Measurements from ENCODE around the gene NEUROG3. TPM values are rescaled to one million over a fixed set of nuclear protein-coding genes. Genes with fewer than 3 reads are reported as not detected.
A peak's percentile ranks its signal among the peaks of the same experiment; 100 is the strongest.

The NEUROG3 gene
- polyA plus RNA-seq, 2 of the 4 experiments (the other 2 are of a cell fraction) = not detected

DNA sequence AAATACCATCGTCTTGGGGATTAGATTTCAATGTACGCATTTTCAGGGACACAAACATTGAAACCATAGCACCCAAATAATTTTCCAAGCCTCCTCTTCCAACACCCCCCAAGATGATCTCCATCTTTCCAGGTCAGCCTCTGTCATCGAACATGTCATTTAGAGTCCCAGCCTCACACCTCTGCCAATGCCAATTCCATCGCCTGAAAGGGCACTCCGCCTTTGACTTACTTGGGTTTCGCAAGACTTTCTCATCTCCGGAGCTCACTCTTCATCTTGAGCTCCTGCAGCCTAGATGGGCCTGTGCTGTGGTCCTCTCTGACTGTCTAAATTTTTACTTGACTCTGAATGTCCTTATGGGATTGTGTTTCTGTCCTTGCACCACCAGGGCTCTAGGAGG, 46.4 kb upstream of the NEUROG3 start:
- POLR2A ChIA-PET = no interaction called here
- Histone ChIP-seq H3K4me2 (no peak overlapping the region), H3K9me3 (peaks cover 27% of the 10 kb centered on the region), H3K4me1 (no peaks in the 10 kb centered on the region), H3K27ac (no peak overlapping the region), H3K4me3 (no peak overlapping the region)
- WGBS (ENCODE audit: missing lambda C conversion rate) = 50% methylated on average over 7 of the region's 7 CpGs
- ATAC-seq (no peak), FAIRE-seq (no peak), DNase-seq (ENCODE audit: low read depth in 1 of 2, low spot score in 1 of 2) (no peak)
- CTCF ChIA-PET = interaction anchor here (0.9 to 3.7 kb wide), 5 partner anchors 9 to 335 kb away, joined by 3 to 11 read pairs (median 3); partner anchors contain the start of gene FAM241B
- TF ChIP-seq CEBPB (IDR thresholded peaks at IDR 0.05) (peak in 1 of 2 experiments; percentile 21; a peak in 1 of 4 replicates), EP300 (IDR thresholded peaks at IDR 0.05) (no peak)

DNA sequence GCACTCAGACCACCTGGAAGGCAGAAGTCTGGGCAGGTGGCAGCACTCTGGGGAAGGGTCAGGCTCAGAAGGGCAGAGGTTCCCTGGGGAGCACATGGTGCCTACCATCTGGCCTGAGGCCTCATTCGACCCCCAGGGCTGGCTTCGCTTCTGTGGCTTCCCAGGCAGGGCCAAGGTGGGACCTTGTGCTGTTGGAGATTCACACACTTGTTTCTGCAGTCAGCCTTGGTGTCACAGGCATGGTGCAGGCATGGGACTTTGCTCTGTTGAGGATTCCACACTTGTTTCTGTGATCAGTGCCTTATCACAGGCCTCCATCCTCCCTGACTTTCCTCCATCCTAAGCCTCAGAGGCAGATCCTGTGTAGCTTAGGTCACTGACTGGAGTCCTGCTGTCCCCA, 45.5 kb upstream of the NEUROG3 start:
- POLR2A ChIA-PET = no interaction called here
- DNase-seq (ENCODE audit: low read depth in 1 of 2, low spot score in 1 of 2) (no peak), ATAC-seq (no peak), FAIRE-seq (no peak)
- no peaks in the 10 kb centered on the region for H3K4me1 ChIP-seq
- no peak overlapping the region for H3K4me3 ChIP-seq
- H3K9me3 ChIP-seq = peaks cover 19% of the 10 kb centered on the region
- no peak overlapping the region for H3K27ac ChIP-seq
- CTCF ChIA-PET = interaction anchor here (0.9 to 3.7 kb wide), 4 partner anchors 10 to 211 kb away, joined by 3 to 11 read pairs (median 4); partner anchors contain the start of gene FAM241B
- H3K4me2 ChIP-seq = no peak overlapping the region
- WGBS (ENCODE audit: missing lambda C conversion rate) = 11% methylated on average over 2 of the region's 2 CpGs
- TF ChIP-seq, protein P1, sequence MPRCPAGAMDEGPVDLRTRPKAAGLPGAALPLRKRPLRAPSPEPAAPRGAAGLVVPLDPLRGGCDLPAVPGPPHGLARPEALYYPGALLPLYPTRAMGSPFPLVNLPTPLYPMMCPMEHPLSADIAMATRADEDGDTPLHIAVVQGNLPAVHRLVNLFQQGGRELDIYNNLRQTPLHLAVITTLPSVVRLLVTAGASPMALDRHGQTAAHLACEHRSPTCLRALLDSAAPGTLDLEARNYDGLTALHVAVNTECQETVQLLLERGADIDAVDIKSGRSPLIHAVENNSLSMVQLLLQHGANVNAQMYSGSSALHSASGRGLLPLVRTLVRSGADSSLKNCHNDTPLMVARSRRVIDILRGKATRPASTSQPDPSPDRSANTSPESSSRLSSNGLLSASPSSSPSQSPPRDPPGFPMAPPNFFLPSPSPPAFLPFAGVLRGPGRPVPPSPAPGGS (IDR thresholded peaks at IDR 0.05) = no peak
- TF ChIP-seq, protein P2, sequence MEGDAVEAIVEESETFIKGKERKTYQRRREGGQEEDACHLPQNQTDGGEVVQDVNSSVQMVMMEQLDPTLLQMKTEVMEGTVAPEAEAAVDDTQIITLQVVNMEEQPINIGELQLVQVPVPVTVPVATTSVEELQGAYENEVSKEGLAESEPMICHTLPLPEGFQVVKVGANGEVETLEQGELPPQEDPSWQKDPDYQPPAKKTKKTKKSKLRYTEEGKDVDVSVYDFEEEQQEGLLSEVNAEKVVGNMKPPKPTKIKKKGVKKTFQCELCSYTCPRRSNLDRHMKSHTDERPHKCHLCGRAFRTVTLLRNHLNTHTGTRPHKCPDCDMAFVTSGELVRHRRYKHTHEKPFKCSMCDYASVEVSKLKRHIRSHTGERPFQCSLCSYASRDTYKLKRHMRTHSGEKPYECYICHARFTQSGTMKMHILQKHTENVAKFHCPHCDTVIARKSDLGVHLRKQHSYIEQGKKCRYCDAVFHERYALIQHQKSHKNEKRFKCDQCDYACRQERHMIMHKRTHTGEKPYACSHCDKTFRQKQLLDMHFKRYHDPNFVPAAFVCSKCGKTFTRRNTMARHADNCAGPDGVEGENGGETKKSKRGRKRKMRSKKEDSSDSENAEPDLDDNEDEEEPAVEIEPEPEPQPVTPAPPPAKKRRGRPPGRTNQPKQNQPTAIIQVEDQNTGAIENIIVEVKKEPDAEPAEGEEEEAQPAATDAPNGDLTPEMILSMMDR (IDR thresholded peaks at IDR 0.05) = no peak
- TF ChIP-seq MYC (IDR thresholded peaks at IDR 0.05; ENCODE audit: borderline replicate concordance, low read length) = no peak
- TF ChIP-seq, protein P3, sequence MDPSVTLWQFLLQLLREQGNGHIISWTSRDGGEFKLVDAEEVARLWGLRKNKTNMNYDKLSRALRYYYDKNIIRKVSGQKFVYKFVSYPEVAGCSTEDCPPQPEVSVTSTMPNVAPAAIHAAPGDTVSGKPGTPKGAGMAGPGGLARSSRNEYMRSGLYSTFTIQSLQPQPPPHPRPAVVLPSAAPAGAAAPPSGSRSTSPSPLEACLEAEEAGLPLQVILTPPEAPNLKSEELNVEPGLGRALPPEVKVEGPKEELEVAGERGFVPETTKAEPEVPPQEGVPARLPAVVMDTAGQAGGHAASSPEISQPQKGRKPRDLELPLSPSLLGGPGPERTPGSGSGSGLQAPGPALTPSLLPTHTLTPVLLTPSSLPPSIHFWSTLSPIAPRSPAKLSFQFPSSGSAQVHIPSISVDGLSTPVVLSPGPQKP (IDR thresholded peaks at IDR 0.05; ENCODE audit: low read depth, low read length) = no peak
- TF ChIP-seq, protein P4, sequence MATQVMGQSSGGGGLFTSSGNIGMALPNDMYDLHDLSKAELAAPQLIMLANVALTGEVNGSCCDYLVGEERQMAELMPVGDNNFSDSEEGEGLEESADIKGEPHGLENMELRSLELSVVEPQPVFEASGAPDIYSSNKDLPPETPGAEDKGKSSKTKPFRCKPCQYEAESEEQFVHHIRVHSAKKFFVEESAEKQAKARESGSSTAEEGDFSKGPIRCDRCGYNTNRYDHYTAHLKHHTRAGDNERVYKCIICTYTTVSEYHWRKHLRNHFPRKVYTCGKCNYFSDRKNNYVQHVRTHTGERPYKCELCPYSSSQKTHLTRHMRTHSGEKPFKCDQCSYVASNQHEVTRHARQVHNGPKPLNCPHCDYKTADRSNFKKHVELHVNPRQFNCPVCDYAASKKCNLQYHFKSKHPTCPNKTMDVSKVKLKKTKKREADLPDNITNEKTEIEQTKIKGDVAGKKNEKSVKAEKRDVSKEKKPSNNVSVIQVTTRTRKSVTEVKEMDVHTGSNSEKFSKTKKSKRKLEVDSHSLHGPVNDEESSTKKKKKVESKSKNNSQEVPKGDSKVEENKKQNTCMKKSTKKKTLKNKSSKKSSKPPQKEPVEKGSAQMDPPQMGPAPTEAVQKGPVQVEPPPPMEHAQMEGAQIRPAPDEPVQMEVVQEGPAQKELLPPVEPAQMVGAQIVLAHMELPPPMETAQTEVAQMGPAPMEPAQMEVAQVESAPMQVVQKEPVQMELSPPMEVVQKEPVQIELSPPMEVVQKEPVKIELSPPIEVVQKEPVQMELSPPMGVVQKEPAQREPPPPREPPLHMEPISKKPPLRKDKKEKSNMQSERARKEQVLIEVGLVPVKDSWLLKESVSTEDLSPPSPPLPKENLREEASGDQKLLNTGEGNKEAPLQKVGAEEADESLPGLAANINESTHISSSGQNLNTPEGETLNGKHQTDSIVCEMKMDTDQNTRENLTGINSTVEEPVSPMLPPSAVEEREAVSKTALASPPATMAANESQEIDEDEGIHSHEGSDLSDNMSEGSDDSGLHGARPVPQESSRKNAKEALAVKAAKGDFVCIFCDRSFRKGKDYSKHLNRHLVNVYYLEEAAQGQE (IDR thresholded peaks at IDR 0.05) = no peak
- TF ChIP-seq, protein P5, sequence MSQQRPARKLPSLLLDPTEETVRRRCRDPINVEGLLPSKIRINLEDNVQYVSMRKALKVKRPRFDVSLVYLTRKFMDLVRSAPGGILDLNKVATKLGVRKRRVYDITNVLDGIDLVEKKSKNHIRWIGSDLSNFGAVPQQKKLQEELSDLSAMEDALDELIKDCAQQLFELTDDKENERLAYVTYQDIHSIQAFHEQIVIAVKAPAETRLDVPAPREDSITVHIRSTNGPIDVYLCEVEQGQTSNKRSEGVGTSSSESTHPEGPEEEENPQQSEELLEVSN (IDR thresholded peaks at IDR 0.05; ENCODE audit: borderline replicate concordance, low read depth) = no peak
- TF ChIP-seq RAD21 (conservative IDR thresholded peaks at IDR 0.05 in 1 of 2, IDR thresholded peaks at IDR 0.05 in 1 of 2) = no peak
- TF ChIP-seq, protein P6, sequence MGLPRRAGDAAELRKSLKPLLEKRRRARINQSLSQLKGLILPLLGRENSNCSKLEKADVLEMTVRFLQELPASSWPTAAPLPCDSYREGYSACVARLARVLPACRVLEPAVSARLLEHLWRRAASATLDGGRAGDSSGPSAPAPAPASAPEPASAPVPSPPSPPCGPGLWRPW (IDR thresholded peaks at IDR 0.05) = no peak
- no peak for TF ChIP-seq ZC3H11A (IDR thresholded peaks at IDR 0.05)
- TF ChIP-seq NPAS2 (CRISPR knock-in tag; IDR thresholded peaks at IDR 0.05; ENCODE audit: borderline replicate concordance) = no peak
- no peak for TF ChIP-seq HEYL (CRISPR knock-in tag; IDR thresholded peaks at IDR 0.05)
- TF ChIP-seq MAFK (IDR thresholded peaks at IDR 0.05; ENCODE audit: partially characterized antibody) = no peak
- no peak for TF ChIP-seq GATA3 (IDR thresholded peaks at IDR 0.05; ENCODE audit: borderline replicate concordance)
- TF ChIP-seq POLR2A (IDR thresholded peaks at IDR 0.05; ENCODE audit: low read length) = no peak
- no peak for TF ChIP-seq FOSB (CRISPR knock-in tag; IDR thresholded peaks at IDR 0.05)
- no peak for TF ChIP-seq FOXS1 (CRISPR knock-in tag; IDR thresholded peaks at IDR 0.05)
- no peak for TF ChIP-seq RFX5 (IDR thresholded peaks at IDR 0.05)
